HG02571 (cell line): Measurements from ENCODE around the gene ACAN.

Experiments
- ATAC-seq: cut with Tn5 transposase; IDR thresholded peaks from one replicate; pipeline ENCODE4 v1.9.1; 2021; ENCODE audit warnings: mild to moderate bottlenecking, moderate library complexity; ENCODE audit not compliant: unreplicated experiment

ACAN gene

GRCh38 chr15:88874684-88875083 is 71.4 kb downstream of the ACAN start:
- no peak for ATAC-seq

DNA sequence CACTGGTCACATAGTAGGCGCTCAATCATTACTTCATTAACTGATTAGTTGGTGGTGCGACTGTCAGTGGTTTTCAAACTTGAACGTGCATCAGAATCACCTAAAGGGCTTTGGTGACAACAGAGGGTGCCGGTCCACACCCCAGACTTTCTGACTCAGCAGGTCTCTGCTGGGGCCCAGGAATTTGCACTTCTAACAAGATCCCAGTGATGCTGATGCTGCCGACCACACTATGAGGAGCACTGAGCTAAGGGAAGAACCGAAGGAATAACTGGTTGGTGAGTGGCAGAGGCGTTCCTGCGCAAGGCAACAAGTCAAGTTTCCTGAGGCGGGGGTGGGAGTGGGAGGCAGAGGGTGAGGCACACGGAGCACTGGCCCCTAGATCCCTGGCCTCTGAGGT is 73.3 kb downstream of the ACAN start:
- no peak for ATAC-seq

DNA sequence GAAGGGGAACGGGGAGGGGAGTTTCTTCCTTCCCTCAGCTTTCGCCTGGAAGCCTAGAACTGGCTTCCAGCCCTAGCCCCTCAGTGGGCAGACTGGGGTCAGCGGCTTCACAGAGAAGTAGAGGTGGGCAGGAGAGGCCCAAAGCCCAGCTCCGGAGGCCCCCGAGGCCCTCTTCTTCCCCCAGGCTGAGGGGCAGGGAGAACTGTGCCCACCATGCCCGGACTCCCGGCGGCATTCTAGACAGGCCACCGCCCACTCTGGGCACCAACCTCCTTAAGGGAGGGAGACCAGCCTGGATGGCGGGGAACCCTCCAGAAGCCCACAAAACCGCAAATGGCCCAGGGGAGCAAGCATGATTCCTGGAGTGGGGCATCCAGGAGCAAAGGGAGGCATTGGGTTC is 74.2 kb downstream of the ACAN start:
- ATAC-seq: no peak

DNA sequence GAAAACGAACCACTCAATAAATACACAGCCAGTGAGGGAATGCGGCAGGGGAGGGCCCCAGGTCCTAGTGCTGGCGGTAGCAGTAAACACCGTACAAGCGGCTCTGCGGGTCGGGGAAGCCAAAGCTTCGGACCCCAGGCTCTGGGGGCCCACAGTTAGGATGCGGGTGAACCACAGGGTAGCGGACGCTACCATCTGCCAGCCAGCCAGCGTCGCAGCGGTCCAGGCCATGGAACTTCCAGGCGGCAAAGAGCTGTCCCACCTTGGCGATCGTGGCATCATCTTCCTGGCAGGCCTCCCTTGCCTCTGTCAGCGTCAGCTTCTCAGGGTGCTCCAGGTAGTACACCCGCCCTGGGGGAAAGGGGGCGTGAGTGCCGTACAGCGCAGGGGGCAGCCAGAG is 74.7 kb downstream of the ACAN start:
- ATAC-seq: no peak

GRCh38 chr15:88878720-88879184 is 75.5 kb downstream of the ACAN start:
- ATAC-seq: no peak

DNA sequence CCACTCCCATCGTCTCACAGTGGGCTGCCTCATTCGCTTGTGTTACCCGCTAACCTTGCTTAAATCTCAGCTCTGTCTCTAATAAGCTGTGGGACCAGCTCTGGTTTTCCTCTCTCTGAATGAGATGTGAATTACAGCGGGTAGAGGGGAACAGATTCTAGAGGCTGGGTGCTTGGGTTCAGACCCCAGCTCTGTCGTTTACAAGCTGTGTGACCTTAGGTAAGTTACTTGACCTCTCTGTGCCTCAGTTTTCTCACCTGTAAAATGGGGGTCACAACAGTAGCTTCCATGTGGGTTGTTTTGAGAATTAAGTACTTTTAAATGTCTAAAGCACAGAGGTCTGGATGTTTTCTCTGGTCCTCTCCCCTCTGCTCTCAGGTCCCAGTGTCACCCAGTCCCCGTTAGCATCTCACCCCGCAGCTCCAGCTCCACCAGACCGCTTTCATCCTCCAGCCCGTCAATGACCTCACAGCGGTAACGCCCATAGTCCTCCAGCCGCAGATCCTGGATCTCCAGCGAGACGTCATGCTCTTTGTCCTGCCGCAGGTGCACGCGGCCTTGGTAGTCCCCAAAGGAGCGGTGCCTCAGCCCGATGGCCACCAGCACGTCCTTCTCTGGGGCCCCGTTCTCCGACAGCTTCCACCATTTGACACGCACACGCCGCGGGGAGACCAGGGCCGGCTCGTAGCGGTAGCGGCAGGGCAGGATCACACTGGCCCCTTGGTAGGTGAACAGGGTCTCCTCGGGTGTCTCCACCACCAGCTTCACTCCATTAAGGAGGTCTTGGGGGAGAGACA is 77.9 kb downstream of the ACAN start:
- no peak for ATAC-seq

DNA sequence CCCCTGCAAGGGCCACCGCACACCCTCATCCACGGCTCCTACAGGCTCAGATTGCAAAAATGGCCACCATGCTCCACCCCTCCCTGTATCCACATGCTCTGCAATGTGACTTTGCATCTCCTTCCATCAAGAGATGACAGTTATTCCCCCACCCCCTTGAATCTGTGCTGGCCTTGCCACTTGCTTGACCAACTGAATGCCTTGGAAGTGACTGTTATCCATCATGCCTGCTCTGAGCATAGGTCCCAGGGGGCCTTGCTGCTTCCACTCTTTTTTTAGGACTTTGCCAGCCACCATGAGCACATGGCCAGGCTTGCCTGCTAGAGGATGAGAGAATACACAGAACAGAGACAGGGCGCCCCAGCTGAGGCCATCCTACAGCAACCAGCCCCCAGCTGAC is 78.5 kb downstream of the ACAN start:
- no peak for ATAC-seq

- ATAC-seq: no peak
Observed at GRCh38 chr15:88882785-88883184, 79.5 kb downstream of the ACAN start.

DNA sequence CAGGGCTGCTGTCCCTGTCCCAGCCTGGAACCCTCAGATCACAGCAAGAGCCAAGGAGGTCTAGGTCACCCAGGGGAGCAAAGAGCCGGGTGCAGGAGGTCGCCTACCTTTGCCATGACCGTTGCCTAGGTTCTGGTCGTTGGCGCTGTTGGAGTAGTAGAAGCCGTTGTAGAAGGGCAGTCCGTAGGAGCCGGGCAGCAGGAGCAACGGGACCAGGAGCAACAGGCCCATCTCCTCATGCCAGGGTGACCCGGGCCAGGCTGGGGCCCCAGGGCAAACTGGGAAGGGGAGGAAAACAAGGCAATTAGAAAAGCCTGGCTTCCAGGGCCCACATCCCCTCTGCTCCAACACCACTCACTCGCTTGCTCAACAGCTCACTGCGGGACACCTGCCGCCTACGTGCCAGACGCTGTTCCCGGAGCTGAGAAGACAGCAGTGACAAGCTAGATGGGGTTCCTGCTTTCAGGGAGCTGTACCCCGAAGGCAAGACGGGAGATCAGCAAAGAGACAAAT is 83.9 kb downstream of the ACAN start:
- no peak for ATAC-seq

DNA sequence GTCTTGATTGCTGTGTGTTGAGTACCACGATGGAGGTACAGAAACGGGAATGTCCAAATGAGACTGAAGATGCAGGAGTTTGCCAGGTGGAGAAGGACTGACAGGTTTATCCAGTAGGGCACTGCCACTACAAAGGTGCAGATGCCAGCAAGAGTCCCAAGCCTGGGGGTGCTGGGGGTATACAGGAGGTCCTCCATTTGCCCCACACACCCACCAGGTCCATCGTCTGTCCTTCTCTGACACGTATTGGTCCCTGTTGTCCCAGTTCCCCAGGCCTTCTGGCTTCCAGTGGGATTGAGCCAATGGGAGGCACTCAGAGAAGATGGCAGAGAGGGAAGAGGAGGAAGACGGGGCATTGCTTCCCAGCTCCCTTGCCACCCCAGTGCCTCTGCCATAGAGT is 85.5 kb downstream of the ACAN start:
- no peak for ATAC-seq

GRCh38 chr15:88890495-88890894 is 87.3 kb downstream of the ACAN start:
- ATAC-seq: no peak

DNA sequence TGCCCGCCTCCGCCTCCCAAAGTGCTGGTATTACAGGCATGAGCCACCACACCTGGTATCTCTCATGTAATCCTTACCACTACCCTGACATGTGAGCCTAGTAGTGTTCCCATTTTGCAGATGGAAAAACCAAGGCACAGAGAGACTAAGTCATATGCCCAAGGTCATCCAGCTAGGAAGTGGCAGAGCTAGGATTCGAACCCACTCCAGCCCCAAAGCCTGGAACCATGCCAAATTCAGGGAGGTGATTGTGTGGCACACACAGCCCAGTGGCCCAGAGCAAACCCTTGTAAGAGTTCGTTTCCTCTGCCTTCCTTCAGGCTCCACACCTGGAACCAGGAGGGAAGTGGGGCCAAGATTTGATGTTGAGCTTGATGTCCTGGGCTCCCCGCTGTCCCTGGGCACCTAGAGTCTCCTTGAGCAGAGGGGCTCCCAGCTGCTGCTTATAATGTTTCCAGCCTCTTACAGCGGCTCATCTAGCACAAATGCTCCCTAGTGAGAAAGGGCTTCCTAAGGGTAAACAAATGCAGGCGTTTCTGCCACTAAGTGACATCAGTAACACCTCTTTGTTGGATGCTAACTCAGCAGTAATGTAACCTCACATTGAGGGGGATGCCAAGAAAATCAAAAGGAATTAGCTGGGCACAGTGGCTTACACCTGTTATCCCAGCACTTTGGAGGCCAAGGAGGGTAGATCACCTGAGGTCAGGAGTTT is 88.5 kb downstream of the ACAN start:
- no peak for ATAC-seq

DNA sequence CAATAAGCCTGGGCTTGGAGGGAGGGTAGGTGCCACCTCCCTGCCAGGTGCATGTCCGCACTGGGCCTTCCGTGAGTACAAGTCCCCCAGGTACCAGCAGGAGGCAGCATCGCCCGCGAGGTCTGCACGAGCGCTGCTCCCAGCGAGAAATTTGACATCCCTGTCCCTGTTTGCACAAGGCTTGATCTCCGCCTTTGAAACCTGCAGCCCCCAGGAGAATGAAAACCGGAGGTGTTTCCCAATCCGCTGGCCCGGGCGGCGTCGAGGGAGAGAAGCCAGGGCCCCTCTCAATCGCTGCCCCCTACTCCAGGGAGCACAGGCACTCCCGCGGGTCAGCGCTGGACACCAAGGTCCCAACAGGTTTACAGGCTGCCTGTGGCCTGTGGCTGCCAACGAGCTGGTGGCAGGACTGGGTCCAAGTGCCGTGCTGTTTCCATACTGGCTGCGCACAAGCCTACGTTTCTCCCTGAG is 91.1 kb downstream of the ACAN start:
- ATAC-seq: no peak

- ATAC-seq: peak; percentile 48
Observed at GRCh38 chr15:88894819-88895767, 91.9 kb downstream of the ACAN start, which contains the start of gene HAPLN3. Gene HAPLN3, minus strand, starts transcription at chr15:88895544. Its CDS starts 8,246 bp downstream, at chr15:88887298.

GRCh38 chr15:88896333-88897033 is 93.2 kb downstream of the ACAN start:
- ATAC-seq: no peak

DNA sequence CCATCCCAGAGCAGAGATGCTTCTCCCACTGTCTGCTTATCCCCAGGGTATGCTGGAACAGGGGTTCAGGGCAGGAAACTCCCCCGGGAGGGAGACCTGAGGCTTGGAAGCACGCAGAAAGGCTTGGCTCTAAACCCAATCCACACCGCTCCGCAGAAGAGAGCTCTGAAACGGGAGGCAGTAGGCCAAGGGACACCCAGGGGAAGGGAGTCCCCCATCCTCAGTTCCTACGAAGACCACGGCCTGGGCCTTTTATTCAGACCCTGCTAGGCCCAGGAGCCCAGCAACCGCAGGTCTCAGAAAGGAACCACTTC is 93.9 kb downstream of the ACAN start:
- no peak for ATAC-seq

DNA sequence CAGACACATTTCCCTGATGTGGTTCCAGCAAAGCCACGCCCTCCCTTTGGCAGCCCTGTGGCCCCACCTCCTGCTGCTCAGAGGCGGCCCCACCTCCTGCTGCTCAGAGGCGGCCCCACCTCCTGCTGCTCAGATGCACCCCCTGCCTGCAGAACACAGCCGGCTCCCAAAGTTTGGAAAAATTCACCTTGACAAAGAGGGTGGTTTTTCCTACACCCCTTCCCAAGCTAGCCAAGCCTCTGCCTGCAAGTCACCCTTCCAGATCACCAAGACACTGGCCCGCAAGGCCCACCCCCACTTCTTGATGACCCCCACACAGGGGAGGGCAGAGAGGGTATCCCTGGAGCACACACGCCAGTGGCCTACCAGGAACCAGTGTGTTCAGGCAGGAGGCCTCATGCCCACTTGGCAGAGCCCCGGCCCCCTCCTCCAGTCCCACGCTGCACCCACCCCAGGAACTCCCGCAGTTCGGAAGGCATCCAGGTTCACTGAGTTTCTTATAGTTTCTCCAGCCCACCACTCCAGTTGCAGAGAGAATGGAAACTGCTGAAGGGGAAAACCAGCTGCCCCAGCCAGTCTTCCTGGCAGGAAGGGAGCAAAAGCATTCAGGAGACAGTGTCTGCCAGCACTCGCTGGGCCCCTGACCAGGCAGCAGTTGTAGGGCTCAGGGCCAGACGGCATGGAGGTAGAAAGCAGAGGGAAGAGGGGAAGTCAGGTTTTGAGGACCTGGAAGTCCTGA is 94.4 kb downstream of the ACAN start:
- no peak for ATAC-seq

GRCh38 chr15:88898736-88899135 is 95.5 kb downstream of the ACAN start:
- ATAC-seq: no peak

DNA sequence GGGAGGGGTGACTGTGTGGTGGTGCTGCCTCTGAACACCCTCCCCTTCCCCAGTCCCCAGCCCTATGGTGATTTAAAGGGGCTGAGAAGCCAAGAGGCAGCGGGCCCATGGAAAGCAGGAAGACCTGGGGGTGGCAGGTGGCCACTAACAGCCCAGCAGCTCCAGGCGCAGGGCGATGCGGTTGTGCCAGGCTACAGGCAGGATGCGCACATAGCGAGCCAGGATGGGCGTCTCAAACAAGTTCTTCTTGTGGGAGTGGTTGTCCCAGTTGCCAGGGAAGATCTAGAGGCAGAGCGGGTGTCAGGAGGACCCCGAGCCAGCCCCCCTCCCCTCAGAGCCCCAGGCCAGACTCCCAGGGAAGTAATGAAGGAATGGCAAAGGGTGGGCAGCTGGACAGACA is 96.0 kb downstream of the ACAN start:
- ATAC-seq: no peak
